ENCODE data around the gene TCF4.

DNA sequence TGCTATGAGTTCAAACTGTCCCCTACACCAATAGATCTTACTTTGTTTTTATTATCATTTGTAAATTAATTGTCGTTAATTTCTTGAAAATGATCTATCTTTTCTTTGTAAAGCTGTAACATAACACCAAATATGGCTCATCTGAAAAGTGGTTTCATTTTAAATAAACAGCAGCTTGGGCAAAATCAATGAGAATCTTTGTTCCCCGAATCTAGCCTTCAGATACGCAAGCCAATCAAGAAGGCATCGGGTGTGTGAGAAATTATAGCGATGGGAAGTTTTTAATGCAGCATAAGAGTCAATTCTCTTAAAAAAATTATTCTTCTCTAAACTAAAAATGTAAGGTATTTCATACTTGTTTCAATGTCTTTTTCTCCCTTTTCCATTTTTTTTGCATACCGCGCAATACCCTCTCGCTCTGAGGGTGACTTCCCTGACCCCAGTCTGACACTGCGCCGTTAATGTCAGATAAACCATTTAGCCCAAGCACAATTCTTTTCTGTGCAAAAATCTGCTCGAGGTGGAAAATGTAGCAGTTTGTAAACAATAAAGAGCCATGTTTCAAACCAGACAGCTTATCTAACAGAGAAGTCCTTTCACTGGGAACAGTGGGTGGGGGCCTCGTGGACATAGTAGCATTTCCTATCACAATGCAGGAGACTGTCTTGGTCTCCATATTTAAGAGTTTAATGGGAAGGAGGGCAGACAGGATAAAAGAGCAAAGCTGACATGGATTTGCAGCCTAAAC, 129.4 kb downstream of the TCF4 start:
- TF ChIP-seq EZH2 (IDR thresholded peaks at IDR 0.05), result no peak
- no peak for TF ChIP-seq POLR2AphosphoS5 (IDR thresholded peaks at IDR 0.05; ENCODE audit: borderline replicate concordance, low read depth, low read length)
- no peak for TF ChIP-seq FOXP2 (optimal IDR thresholded peaks at IDR 0.05; ENCODE audit: control extremely low read depth, extremely low read length, insufficient read depth)
